Activated T-cell treated with anti-CD3 and anti-CD28 coated beads for 1 hour (primary cell): ENCODE measurements around the gene BBS4.

Experiments
- DNase-seq: peaks from one replicate; pipeline ENCODE4 v3.0.0-alpha.2; 2020; ENCODE audit warnings: low read depth

Gene BBS4

GRCh38 chr15:72760590-72761260, 74.7 kb downstream of the BBS4 start:
- no peak for DNase-seq

GRCh38 chr15:72764656-72765055, 78.6 kb downstream of the BBS4 start:
- DNase-seq = no peak

DNA sequence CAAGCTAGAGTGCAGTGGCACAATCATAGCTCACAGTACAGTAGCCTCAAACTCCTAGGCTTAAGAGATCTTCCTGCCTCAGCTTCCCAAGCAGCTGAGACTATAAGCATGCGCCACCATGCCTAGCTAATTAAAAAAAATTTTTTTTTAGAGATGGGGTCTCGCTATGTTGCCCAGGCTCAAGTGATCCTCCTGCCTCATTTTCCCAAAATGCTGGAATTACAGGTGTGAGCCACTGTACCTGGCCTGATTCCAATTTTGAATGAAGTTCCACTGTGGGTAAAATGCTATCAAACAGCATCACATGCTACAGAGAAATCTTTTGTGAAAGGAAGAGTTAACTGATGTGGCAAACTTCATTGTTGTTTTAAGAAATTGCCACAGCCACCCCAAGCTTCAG, 80.0 kb downstream of the BBS4 start:
- no peak for DNase-seq

- no peak for DNase-seq
These were observed 80.8 kb downstream of the BBS4 start for GRCh38 chr15:72766780-72767179.

DNA sequence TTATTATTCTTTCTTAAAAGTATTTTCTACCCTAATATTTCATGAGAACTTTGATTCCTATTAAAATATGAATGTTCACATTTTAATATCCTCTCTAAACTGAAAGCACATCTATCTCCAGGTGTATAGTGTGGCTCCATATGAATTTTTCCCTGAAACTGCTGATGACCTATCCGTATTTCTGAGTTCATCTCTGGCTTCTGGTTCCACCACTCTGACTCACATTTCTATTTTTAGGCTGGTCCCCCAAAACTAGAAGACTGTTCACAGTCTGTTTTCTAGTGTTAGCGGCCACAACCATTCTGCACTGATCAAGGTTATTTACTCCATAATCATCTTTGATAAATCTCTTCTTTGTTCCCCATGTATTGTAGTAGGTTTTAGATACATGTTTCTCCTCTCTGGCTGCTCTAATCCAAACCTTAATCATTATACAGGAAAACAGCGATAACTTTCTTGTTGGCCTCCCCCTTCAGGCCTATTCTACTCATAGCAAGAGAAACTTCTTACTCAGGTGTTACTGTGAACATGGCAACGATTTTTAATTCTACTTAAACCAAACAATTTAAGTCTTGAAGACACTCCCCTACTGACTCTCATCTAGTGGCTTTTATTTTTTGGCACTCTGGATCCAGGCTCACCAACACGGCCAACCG, 84.8 kb downstream of the BBS4 start:
- no peak for DNase-seq

DNA sequence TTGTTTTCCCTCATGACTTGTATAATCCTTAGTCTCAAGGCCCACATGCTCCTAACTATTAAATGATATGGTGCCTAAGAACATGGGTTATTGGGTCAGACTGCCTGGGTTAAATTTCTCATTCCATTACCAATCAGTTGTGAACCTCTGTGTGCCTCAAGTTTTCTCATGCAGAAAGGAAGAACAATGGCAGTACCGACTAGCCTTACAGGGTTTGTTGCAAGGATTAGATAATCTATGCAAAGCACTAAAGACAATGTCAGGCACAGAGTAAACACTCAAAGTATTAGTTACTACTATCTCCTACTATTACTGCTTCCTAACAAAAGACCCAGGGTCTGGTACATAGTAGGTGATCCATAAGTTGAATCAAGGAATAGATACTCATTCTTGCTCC, 85.3 kb downstream of the BBS4 start:
- DNase-seq = no peak

- no peak for DNase-seq
These were observed 88.8 kb downstream of the BBS4 start for GRCh38 chr15:72774696-72775383.

DNA sequence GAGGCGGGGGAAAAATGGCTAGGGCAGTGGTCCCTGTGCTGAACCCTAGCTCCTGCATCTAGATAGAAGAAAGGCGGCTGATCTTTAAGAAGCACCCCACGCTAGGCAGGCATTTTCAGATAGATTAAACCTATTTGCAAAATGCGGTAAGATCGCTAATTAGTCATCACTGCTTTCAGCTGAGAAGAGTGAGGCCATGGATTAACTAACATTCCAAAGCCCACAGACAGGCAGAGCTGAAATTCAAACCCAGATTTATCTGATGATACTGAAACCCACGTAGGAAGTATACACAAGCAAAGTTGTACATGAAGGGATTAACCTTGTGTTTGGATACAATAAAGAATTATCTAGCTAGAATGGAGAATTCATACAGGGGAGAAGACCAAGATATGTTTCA, 92.8 kb downstream of the BBS4 start:
- no peak for DNase-seq

DNA sequence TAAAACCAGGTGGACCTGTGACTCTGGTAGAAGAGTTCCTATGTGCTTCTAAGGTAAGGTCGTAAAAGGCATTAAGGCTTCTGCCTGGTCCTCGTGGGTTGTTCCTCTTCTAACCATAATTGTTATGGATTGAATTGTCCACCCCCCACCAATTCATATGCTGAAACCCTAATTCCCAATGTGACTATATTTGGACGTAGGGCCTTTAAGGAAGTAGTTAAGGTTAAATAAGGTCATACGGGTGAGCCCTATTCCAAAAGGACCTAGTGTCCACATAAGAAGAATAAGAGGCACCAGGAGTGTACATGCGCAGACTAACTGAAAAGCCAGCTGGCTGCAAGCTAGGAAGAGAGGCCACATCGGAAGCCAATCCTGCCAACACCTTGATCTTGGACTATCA, 95.6 kb downstream of the BBS4 start:
- DNase-seq = no peak

DNA sequence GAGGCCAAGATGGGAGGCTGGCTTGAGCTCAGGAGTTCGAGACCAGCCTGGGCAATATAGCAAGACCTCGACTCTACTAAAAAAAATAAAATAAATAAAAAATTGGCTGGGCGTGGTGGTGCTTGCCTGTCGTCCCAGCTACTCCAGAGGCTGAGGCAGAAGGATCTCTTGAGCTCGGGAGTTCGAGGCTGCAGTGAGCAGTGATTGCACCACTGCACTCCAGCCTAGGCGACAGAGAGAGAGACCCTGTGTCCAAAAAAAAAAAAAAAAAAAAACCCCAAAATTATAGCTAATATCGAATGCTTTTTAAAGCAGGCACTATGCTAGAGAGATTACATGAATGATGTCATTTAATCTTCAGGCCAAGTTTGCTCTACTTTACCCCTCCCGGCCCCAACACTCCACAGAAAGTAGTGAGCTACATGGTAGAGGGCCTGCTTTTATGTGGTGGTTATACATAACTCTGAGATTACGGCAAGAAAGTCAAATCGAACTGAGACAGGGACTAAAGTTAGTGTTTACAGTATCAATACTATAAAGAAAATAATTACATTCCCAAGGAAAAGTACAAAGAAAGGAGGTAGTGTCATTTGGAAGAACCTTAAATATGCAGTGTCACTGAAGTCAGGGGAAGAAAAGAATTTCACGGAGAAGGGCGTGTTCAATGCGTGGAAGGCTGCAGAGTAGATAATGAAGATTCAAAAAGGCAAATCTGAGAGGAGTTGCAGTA, 96.4 kb downstream of the BBS4 start:
- DNase-seq = no peak

- no peak for DNase-seq
These were observed 97.1 kb downstream of the BBS4 start for GRCh38 chr15:72783004-72783639.

DNA sequence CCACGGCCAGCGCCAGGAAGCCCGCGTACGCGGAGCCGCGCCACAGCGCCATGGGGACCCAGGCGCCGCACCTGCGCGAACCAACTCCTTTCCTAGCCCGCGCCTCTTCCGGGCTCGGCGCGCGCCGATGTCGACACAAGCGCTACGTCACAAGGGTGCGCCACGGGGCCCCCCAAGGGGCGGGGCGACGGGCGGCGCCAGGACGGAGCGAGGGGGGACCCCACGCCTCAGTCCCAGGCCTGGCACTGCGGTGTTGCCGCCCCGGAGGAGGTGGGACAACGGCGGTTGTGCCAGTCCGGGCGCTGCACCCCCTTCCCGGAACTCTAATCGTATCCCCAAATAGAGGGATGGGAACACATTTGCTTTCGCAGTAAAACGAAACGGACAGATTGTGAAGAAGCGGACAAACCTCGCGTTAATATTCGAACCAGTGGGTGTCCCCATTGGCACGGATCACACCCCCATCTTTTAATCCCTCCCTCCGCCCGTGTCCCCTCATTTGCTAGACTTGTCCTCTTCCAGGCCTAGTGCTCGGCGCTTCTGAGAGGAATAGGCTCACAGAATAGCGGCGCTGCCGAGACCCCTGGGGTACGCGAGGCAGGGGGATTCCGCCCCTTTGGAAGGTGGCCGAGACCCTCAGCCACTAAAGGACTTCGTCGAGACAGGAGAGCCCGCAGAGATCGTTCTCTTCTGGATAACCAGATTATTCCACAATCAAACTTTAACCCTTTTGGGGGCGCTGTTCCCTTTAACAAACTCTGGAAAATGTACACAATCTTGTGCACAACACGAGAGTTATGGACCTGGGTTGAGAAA, 97.8 kb downstream of the BBS4 start, which contains the start of gene ADPGK:
TSS of gene ADPGK (minus strand) at position 119 of the 816 bp plus-strand sequence. CDS start at position 52, 67 bp downstream.
- DNase-seq = peak; percentile 94

DNA sequence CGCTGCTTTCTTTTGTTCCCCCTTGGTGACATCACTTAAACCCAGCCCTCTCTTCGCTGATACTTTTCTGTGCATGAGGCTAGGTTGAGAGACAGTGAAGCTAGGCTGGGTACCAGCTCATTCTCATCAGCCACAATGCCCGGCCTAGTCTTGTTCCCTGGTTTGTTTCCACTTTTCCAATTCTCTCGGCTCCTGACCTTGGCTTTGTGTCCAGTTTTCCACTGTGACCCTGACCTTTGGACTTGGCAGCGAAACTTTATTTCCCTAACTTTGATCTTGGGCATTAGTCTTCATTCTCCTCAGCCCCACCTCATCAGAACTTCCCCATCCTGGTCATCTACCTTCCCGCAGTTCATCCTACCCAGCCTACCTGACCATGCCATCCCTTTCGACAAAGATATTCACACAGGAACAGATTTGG, 98.5 kb downstream of the BBS4 start:
- no peak for DNase-seq

DNA sequence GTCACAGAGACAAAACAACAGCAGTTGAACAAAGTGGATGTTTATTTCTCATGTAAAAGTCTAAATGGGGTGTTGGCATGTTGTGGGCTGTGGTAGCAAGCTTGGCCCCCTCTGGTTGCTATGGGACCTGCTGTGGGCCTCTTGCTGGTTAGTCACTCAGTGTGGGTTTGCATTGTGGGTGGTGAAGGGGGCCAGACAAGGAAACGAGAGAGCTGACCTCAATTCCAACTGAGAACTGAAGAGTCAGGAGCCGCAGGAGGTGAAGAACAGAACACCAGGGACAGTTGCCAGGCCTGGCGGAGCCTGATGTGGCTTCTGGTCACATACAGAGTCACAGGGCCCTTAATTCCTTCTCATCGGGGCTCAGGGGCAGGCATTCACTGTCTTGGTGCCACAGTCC, 99.4 kb downstream of the BBS4 start:
- no peak for DNase-seq

GRCh38 chr15:72785841-72786240, 99.8 kb downstream of the BBS4 start:
- no peak for DNase-seq

DNA sequence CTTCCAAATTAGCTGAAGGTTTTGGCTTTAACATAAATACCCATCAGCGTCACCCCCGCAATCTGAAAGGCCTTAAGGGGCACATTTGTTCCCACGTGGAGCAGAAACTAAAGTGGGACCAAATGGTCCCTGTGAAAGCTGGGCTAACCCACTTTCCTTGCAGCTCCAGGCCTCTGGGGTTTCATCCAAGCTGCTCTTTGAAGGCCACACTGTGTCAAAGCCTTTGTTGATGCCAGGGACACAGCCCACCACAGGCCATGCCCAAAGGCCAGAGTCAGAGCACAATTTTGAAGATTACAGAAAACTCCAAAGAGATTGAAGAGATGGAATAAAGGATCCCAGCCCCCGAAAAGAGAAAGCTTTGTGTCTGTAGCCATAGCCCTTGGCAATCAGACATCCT, 100.2 kb downstream of the BBS4 start:
- no peak for DNase-seq

GRCh38 chr15:72786676-72787345, 100.8 kb downstream of the BBS4 start:
- DNase-seq = no peak

DNA sequence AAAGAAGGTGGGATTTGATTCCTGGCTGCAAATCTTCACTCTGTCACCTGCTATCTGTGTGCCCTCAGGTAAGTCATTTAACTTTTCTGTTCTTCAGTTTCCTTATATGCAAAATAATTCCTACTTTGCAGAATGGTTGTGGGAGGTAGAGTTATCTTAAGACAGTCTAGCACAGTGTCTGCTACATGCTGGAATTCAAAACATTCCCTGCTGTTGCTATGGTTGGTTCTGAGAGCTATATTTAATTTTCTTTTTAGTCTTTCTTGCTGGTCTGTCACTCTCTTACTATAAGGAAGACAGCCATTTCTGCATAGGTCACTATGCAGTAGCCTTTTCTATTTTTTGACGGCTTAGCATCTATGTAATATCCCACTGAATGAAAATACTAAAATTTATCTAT, 101.5 kb downstream of the BBS4 start:
- no peak for DNase-seq
